Measurements from ENCODE around the gene DNAJC10. TPM values are rescaled to one million over a fixed set of nuclear protein-coding genes. Genes with fewer than 3 reads are reported as not detected.

The DNAJC10 gene
- total RNA-seq, 2 donors from 2014 or later: 90.5 to 92.7 TPM

DNA sequence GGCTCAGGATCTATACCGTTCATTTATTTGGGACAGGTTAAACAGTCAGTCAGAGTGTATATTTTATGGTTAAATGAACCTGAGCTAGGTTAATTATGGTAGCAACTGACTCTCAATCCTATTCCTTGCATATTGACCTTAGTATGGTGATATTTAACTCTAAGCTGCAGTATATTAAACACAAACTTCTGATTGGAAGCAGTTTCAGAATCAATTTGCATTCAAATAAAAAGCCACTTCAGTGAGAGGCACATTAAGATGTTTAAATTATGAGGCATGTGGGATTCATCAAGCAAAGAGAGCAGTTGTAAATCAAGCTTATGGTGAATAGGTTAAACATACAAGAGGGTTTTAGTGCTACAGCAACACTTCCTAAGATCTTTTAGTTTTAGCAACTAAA, 110.0 kb downstream of the DNAJC10 start:
- H3K27ac ChIP-seq: no peak overlapping the region

DNA sequence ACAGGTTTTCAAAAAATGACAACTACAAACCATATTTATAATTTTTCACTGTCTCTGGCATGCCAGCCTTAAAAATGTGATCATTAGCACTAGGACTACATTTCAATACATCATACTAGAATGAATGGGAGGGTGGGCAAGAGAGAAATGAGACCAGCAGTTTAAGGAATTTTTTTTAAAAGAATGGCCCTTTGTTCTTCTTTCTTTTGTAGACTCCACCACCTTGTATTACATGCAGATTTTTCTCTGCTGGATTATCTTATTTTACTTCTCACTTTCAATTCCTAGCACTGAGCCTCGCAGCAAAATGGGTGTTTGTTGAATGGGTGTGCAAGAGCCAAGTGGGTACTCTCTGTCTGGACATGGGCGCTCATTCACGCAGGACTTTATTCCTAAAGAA, 110.4 kb downstream of the DNAJC10 start:
- Histone ChIP-seq H3K4me1 (no peaks in the 10 kb centered on the region), H3K9me3 (no peaks in the 10 kb centered on the region), H3K9ac (ENCODE audit: low read depth in 2 of 2, low read length in 2 of 2) (no peak overlapping the region), H3K4me3 (no peak overlapping the region), H3K27me3 (no peaks in the 10 kb centered on the region), H3K27ac (no peak overlapping the region), H3K36me3 (no peaks in the 10 kb centered on the region)
- intact Hi-C loops (cut with DNase I): no loop called here
- TF ChIP-seq, protein P1, sequence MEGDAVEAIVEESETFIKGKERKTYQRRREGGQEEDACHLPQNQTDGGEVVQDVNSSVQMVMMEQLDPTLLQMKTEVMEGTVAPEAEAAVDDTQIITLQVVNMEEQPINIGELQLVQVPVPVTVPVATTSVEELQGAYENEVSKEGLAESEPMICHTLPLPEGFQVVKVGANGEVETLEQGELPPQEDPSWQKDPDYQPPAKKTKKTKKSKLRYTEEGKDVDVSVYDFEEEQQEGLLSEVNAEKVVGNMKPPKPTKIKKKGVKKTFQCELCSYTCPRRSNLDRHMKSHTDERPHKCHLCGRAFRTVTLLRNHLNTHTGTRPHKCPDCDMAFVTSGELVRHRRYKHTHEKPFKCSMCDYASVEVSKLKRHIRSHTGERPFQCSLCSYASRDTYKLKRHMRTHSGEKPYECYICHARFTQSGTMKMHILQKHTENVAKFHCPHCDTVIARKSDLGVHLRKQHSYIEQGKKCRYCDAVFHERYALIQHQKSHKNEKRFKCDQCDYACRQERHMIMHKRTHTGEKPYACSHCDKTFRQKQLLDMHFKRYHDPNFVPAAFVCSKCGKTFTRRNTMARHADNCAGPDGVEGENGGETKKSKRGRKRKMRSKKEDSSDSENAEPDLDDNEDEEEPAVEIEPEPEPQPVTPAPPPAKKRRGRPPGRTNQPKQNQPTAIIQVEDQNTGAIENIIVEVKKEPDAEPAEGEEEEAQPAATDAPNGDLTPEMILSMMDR (IDR thresholded peaks at IDR 0.05): no peak
- no peak for DNase-seq

More for the DNA sequence above, 110.0 kb downstream of the DNAJC10 start:
- TF ChIP-seq, protein P1 (IDR thresholded peaks at IDR 0.05): no peak
- Histone ChIP-seq H3K36me3 (no peaks in the 10 kb centered on the region), H3K9ac (ENCODE audit: low read depth in 2 of 2, low read length in 2 of 2) (no peak overlapping the region), H3K9me3 (no peaks in the 10 kb centered on the region), H3K27me3 (no peaks in the 10 kb centered on the region), H3K4me1 (no peaks in the 10 kb centered on the region), H3K4me3 (no peak overlapping the region)
- DNase-seq: no peak
- intact Hi-C loops (cut with DNase I): no loop called here

- Histone ChIP-seq H3K4me3 (no peak overlapping the region), H3K27ac (no peak overlapping the region), H3K9me3 (no peaks in the 10 kb centered on the region), H3K9ac (ENCODE audit: low read depth in 2 of 2, low read length in 2 of 2) (no peak overlapping the region), H3K4me1 (no peaks in the 10 kb centered on the region), H3K36me3 (no peaks in the 10 kb centered on the region), H3K27me3 (no peaks in the 10 kb centered on the region)
- TF ChIP-seq, protein P1 (IDR thresholded peaks at IDR 0.05): no peak
- intact Hi-C loops (cut with DNase I): no loop called here
- DNase-seq: no peak
Observed at GRCh38 chr2:182827182-182827879, 111.3 kb downstream of the DNAJC10 start.

DNA sequence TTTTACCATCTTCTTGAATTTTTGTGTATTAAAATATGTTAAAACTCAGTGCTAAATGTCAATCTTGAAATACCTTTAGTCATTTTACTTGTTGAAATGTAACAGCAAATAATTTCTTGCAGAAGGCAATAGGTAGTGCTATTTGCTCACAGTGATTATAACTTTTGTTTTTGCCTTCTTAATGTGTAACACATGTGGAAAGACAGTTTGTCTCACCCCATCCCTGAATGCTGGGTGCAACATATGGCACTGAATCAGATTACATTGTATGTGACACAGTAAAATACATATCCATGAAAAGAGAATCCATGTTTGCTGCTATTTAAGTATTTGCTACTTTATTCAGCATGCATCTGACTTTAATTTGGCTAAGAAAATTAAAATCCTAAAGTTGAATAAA, 115.0 kb downstream of the DNAJC10 start:
- H3K27me3 ChIP-seq: no peaks in the 10 kb centered on the region
- H3K9ac ChIP-seq (ENCODE audit: low read depth in 2 of 2, low read length in 2 of 2): no peak overlapping the region
- H3K27ac ChIP-seq: no peak overlapping the region
- H3K9me3 ChIP-seq: no peaks in the 10 kb centered on the region
- TF ChIP-seq, protein P1 (IDR thresholded peaks at IDR 0.05): no peak
- H3K36me3 ChIP-seq: no peaks in the 10 kb centered on the region
- DNase-seq: no peak
- H3K4me3 ChIP-seq: no peak overlapping the region
- H3K4me1 ChIP-seq: no peaks in the 10 kb centered on the region
- intact Hi-C loops (cut with DNase I): no loop called here

DNA sequence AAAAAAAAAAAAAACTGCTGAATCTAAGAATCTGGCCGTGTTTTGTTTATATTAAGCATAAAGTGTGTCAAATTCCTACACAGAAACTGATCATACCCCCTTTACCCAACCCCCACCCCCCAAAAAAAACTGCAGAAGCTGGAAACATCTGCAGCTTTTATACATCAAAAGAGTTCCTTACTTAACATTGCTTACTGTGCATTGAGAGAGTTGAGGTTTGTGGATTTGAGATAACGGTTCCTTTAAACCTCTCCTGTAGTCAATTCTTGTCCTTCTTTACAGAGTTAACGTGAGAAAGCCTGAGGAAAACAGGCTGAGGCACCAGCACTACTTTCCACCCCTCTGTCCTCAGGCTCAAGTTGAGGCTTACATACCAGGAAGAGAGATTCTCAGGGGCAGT, 115.9 kb downstream of the DNAJC10 start:
- H3K4me1 ChIP-seq: no peaks in the 10 kb centered on the region
- intact Hi-C loops (cut with DNase I): no loop called here
- no peak overlapping the region for H3K4me3 ChIP-seq
- no peaks in the 10 kb centered on the region for H3K36me3 ChIP-seq
- H3K9me3 ChIP-seq: no peaks in the 10 kb centered on the region
- H3K27me3 ChIP-seq: no peaks in the 10 kb centered on the region
- TF ChIP-seq, protein P1 (IDR thresholded peaks at IDR 0.05): no peak
- no peak for DNase-seq
- no peak overlapping the region for H3K9ac ChIP-seq (ENCODE audit: low read depth in 2 of 2, low read length in 2 of 2)
- no peak overlapping the region for H3K27ac ChIP-seq

Data from colonic mucosa (tissue), 4 donors.